Stimulated activated CD8-positive, alpha-beta memory T cell treated with anti-CD3 and anti-CD28 coated beads, Interleukin-4, amount 100 ng/mL, for 4 hours (primary cell): ENCODE results near the gene BEND5.

Source experiments
- DNase-seq, 2 donors: peaks; one replicate each; pipeline ENCODE4 v3.0.0-alpha.2; 2020; ENCODE audit warnings: low read depth in 2 of 2, low spot score in 1 of 2

Gene BEND5

DNA sequence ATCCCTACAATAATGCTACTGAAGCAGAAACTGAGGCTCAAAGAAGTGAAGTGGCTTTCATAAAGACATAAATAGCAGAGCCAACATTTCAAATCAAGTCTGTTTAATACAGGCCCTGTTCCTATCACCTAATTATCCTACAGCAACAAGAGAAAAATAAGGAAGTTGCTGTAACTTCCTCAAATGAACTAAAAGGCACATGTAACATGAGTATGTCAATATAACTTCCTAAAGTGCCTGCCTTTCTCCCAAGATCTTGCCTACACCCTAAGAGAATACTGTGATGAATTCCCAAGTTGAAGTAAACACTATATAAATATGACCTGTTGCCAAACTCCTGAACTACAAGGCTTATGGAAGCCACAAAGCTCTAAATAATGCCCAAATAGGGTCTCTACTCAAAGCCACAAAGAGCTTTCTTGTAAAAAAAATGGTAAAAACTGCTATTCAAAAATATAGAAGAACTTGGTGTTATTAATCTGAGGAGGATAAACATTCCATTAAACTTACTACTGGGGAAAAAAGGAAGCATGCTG lies 8.6 kb downstream of the BEND5 start:
- no peak for DNase-seq

DNA sequence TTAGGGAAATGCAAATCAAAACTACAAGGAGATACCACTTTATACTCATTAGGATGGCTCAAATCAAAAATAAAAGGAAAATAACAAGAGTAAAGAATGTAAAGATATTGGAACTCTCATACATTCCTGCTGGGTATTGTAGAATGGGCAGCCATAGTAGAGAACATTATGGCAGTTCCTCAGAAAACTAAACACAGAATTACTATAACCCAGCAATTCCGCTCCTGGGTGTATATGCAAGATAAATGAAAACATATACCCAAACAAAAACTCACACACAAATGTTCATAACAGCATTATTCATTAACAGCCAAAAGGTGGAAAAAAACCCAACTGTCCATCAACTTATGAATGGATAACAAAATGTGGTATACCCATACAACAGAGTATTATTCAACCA lies 11.4 kb downstream of the BEND5 start:
- no peak for DNase-seq

DNA sequence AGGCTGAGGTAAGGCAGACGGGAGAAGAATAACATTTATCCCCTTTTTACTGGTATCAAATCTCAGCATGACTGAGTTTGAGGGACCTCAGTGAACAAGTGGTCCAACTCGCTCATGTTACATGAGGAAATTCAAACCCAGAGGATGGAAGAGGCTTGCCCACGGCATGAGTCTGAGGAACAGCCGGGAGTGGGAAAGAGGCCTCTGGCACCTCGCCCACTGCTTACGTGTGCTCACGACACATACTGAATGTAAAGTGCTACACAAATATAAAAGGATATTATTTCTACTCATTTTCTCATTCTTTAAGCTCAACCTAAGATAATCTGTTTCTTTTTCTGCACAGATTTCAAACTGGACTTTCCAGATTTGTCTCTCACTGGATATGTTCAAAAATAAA lies 14.7 kb downstream of the BEND5 start:
- no peak for DNase-seq

DNA sequence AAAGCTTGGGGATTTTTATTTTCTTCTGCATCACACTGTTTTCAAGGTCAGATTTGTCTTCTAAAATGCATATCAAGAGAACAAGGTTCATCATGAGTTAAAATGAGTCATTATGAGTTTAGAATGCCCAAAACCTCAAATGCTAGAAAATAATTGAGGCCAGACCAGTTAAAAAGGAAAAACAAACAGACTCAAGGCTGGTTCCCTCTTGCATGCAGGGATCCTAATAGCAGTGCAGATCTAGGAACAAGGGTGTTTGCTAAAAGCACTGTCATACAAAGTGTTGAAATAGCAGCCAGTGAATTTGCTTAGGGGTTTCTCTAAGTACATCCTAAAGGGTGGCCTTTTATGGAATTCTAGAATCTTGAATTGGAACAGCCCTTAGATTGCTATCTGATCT lies 15.3 kb downstream of the BEND5 start:
- no peak for DNase-seq

DNA sequence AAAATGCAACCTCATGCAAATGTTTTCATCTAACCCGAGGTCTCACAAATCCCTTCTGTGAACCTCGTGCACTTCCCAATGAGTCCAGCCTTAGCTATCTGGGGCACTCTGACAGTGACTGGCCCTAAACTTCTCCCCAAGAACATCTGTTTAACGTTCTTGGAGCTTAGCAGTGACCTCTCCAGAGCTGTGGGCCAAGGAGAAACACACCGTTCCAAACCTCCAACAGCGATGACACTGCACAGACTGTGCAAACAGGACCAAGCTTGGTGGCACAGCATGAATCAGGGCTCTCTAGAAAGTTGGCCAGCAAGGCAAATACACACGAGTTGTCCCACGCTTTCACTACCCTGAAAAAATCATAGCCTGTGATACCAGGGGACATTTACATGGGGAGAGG lies 15.8 kb downstream of the BEND5 start:
- DNase-seq, result no peak

DNA sequence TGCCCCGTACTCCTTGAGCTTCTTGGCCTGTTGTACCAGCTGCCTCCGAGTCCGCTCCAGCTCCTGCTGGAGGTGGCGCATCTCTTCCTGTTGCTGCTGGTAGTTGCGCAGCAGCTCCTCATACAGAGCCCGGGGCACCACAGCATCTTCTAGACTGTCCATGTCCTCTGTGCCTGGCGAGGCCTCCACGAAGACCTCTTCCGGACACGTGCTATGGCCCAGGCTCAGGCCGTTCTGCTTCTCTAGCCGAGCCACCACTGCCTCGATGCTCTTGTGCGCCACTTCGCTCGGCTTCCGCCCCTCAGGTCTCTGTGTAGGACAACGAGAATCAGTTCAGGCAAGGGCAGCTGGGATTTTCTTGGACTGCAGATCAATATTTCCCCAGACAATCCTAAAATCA lies 17.7 kb downstream of the BEND5 start:
- no peak for DNase-seq

DNA sequence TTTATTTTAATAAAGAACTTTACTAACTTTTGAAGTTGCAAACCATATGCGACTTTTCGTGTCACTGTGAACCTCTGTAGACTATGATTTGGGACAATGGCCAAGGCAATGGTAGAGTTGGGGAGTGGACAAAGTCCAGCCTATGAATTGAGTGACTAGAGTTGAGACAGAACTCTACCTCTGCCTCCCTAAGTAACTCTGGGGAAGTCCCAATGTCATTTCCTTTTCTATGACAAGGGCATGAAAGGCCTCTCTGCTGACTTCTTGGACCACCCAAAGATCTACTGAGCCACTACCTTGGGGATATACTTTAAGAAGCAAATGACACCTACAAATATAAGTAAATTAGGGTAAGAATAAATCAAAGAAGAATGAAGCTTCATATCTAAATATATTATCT lies 19.3 kb downstream of the BEND5 start:
- no peak for DNase-seq

DNA sequence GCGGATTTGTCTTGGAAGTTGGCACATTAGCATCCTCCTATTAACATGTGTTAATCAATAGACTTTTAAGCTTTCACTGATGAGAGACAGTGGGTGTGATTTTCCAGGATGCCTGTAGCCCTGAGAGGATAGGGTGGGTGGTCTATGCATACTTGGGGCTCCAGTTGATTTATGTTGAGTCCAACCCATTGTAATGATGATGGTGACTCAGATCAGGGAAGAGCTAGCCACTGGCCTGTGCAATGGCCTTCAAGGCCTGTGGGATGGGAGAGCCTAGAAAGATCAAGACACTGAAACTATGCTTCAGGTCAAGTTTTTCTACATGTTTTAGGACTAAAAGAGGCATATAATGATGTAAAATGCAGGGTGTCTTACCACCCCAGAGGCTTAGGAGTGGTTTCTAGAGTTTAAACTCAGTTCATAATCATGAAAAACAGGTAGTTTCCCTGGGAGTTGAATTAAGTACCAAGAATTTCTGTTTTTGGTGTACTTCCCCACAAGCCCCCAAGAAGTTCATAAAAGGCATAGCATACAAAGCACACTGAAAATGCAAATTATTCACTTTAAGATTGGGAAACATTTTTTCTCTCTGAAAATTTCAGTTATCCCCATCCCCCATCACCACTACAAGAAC lies 19.9 kb downstream of the BEND5 start:
- DNase-seq, result no peak

DNA sequence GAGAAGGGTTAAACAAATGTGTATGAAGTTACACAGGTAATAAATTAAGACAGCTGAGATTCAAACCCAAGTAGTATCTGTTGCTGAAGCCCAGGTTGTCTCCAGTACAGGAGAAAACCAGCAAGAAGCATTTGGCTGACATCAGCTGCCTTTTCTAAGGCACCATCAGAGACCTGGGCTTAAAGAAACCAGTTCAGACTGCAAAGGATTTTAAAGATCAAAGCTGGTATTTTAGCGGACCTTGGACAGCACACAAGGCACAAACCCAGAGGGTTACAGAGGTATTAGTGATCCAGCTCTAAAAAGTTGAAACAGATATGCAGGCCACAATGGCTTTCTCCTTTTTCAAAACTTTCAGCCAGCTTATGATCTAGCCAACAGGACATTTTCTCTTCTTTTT lies 23.4 kb downstream of the BEND5 start:
- no peak for DNase-seq

DNA sequence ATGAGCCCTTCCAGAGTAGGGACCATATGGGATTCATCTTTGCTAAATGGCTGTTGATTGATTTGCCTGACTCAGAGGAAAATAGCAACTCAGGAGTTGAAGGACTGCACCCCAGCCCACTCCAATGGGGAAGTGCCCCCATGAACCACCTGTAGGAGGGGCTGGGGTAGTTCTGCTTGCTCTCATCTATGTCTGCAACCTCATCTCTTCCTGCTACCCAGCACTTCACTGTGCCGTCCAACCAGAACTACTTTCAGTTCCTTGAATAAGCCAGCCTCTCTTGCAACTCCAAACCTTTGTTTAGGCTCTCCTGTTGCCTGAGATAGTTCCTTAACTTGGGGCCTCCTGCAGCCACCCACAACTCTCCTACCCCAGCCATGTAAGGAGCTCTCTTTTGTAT lies 26.6 kb downstream of the BEND5 start:
- no peak for DNase-seq

DNA sequence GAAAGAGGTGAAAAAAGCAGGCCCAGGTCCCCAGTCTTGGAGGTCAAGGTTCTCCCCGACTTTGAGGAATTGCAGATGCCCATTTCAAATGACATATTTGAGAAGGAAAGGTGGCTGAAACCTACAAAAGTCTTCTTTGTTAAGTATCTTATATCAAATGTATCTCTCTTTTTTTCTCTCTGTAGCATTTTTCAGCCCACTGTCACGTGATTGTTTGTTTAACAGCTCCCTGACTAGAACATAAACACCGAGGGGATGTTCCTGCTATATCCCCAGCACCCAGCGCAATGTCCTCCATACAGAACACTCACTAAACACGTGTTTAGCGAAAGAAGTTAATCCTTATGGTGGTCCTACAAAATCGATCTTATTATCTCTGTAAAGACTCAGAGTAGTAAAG lies 27.6 kb downstream of the BEND5 start:
- DNase-seq, result no peak

DNA sequence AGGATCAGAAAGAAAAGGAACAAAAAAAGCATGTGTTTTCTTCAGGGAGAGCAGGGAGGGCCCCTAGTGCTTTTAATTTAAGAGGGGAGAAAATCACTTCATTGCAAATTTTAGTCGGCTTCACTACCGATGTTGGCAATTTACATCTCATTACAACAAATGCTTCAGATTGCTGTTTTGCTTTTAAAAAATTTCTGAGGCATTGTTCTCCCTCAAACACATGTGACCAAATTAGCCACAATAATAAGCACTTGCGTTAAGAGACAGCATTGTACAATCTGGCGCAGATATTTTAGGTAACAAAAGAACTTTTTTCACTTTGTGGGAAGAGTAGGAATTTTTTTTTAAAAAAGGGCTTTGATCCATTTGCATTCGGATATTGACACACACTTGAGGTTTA lies 29.8 kb downstream of the BEND5 start:
- DNase-seq, result no peak

DNA sequence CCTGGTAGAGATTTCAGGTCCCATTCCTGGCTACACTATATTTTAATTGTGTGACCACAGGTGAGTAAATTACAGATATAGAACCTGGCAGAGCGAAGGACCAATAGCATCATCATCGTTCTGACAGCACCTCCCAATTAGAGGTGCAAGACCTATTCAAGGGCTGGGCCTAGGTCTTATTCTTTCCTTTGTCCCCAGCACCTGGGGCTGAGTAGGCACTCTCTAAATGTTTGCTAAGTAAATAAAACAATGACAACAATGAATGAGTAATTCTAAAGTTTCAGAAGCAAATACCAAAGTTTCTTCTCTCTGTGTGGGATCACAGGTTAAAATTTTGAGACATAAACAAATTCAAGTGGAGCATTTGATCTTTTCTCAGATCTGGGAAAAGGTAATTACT lies 32.7 kb downstream of the BEND5 start:
- DNase-seq, result no peak

DNA sequence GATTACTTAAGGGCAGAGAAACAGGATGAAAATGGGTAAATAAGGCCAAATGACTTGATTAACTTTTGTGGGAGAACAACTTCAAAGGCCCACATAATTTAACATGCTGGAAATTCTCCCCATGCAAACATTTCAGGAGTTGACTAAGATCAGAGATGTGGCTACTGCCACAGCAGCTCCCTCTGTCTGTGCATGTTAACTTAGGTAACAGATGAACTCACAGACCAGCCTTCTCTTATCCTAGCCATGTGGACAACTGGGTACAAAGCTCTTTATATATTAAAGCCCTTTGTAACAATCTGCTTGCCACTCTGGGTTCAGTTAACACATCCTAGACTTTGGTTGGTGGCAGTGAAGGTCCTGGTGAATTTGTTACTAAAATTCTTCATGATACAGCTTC lies 33.2 kb downstream of the BEND5 start:
- no peak for DNase-seq

DNA sequence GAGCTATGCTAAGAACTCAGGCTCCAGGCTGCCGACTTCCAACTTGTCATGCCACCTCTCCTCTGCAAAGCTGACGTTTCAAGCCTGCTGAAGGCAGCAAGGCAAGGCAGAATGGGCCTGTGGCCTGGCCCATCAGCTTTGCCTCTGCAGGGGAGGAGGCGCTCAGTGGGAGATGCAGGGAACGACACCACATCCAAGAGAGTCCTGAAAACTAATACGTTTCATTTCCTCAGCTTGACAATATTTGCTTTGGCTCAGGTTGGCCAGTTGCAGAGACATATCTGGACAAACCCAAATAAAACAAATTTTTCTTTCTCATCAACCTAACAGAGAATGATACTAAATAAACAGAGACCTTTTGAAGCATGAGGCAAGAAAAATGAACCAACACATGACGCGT lies 35.3 kb downstream of the BEND5 start:
- no peak for DNase-seq

DNA sequence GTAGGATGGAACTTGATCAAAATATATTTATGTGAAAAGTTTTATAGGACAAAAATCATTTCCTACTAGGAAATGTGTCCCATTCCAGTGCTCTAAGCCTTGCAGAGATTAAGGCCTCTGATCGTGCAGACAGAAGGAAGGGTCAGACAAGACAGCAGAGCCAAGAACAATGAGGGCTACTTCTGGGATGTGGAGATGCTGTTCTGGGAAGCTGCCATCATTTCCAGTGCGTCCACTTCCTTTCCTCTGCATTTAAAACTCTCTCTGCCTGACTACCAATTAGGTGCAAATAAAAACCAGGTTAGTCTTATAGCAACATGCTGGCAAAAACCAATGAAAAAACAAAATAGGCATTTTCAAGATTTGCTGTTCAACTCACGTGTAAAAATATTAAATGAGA lies 36.1 kb downstream of the BEND5 start:
- DNase-seq, result no peak

DNA sequence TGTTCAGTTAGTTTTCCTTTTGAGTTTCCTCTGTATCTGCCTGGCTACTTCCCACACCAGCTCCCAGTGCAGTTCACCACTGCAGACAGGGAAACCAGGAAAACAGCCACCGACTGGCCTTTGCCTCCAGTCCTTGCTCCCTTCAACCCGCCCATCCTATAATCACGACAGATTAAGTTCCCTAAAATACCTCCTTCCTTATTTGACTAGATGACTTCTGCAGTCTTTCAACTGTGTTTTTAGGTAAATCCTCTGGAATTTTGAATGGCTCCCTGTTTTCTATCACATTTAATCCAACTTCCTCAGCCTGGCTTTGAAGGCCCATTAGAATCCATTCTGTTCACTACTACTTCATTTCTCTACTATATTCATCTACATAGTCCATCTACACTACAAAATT lies 37.6 kb downstream of the BEND5 start:
- DNase-seq, result no peak

DNA sequence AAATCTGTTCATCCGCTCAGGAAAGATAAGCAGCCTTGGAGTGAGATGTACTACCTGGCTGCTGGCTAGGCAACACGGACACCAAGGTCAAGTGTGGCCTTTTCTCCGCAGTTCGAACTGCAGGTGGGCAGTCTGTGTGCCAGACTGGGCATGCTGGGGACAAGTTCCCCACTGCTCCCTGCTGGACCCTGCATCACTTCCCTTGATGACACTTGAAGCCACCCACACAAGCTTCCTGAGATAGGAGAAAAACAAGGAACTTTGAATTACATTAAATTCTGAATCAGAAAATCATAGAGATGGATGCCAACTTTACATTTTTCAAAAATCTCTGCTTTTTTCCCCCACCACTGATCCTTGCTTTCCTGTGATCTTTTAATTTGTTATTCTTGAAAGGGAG lies 38.3 kb downstream of the BEND5 start:
- no peak for DNase-seq

DNA sequence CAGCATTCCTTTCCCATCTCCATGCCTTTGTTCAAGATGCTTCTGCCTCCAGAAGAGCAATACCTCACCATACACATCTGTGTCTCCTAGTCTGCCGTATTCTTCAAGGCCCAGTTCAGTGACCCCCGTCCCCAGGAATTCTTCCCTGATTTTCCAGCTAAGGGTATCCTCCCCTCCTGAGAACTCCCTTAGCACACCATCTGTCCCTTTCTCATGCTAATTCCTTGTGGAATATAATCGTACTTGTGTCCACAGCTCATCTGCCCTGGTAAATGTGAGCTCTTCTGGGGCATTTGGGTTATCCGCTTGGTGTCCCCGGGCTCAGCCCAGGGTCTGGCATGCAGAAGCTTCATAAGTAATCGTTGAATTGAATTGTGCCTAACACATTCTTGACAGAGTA lies 40.9 kb downstream of the BEND5 start:
- no peak for DNase-seq

DNA sequence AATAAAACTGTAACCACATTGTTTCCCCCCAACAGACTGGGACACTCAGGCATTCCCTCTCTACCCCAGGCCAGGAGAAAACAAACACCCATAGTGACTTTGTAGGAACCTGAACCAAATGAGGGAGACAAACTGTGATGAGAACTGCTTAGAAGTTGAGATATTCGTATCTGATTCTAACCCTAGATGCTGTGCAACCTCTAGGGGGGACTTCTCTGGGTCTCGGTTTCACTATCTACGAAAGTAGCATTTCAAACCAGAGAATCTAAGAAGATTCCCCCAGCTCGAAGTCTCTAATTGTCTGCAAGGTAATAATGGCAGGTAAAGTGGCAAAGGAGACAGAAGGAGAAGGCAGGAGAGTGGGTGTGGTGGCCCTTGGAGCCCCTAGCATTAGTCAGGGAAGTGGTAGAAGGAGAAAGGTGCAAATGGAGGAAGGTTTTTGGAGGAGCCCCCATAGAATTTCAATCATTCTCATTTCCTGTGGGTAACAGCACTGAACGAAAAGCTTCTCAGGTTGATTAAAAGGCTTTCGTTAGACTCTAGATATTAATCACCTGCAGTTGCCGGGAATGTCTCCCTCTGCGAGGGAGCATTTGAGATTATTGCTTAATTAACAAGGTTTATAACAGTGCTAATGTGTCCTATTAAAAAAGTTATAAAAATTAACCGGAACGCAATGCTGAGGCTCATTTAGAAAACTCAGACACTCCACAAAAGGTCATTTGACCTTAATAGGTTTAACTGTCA lies 46.4 kb downstream of the BEND5 start:
- no peak for DNase-seq

DNA sequence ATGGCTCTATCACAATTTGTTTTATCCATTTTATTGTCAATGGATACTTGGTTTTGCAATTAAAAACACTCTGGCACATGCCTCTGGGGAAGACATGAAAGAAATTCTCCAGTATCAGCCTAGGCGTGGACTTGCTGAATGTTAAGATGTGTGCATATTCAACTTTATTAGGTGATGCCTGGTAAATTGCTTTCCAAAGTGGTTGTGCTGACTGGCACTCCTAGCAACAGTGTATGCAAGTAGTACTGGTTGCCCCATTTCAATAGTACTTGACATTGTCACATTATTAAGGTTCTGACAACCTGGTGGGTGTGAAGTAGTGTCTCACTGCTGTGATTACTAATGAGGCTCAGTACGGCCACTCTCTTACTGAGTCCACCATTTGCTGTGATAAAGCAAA lies 48.1 kb downstream of the BEND5 start:
- DNase-seq, result no peak

DNA sequence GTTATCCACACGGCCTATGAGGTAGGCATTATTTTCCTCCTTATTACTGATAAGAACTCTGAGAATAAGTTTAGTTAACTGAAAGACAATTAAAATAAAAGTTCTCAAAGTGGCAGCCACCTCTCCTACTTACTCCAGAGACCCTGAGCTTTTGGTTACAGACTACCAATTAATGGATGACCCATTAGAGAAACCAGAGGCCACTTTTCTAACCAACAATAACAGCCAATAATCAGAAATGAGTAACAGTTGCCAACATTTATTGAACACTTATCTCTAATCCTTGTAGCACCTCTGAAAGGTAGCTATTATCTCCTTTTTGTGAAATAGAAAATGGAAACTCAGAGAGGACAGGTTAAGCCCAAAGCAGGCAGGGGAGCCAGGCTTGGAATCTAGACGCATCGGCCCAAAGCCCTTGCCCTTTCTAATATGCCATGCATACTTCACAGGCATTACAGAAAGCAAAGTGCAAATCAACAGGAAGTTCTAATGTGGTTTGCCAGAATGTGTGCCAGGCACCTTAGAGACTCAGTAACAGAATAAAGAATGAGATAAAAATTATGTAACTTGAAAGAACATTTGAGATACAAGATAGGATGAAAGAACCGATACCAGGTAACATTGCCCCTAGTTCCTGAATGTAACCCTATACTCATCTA lies 50.0 kb downstream of the BEND5 start:
- no peak for DNase-seq
